ENCODE results near the gene SLC2A3. TPM values are rescaled to one million over a fixed set of nuclear protein-coding genes. Genes with fewer than 3 reads are reported as not detected.
A peak's percentile ranks its signal among the peaks of the same experiment; 100 is the strongest.
"Not testable (repeated sequence)": the region's sequence is repeated elsewhere in the genome, so short reads cannot be mapped to it uniquely, and the experiment has no call there.

SLC2A3 gene
- total RNA-seq, 3 donors from 2014 or later, result 109 to 117 (median 114) TPM

GRCh38 chr12:7964669-7965068, 28.7 kb upstream of the SLC2A3 start:
- not testable (repeated sequence) for H3K36me3 Mint-ChIP-seq (ENCODE audit: insufficient read depth); H3K4me3 Mint-ChIP-seq; DNase-seq; H3K27me3 Mint-ChIP-seq (ENCODE audit: low read depth); ATAC-seq; H3K9me3 Mint-ChIP-seq
- peaks cover 21% of the 10 kb centered on the region for H3K4me1 Mint-ChIP-seq (ENCODE audit: low read depth)

GRCh38 chr12:7961395-7962178, 25.6 kb upstream of the SLC2A3 start:
- H3K27me3 Mint-ChIP-seq (ENCODE audit: low read depth), result no peaks in the 10 kb centered on the region

GRCh38 chr12:7959701-7960121, 23.7 kb upstream of the SLC2A3 start:
- Mint-ChIP-seq H3K9me3 (no peaks in the 10 kb centered on the region), H3K27me3 (ENCODE audit: low read depth) (no peaks in the 10 kb centered on the region), H3K36me3 (ENCODE audit: insufficient read depth) (no peaks in the 10 kb centered on the region), H3K4me1 (ENCODE audit: low read depth) (peaks cover 34% of the 10 kb centered on the region), H3K4me3 (peak overlapping the region; percentile 84)
- DNase-seq, result no peak
- ATAC-seq, result peak; percentile 9 to 20

More at GRCh38 chr12:7961395-7962178, 25.6 kb upstream of the SLC2A3 start:
- Mint-ChIP-seq H3K36me3 (ENCODE audit: insufficient read depth) (no peaks in the 10 kb centered on the region), H3K9me3 (no peaks in the 10 kb centered on the region), H3K4me3 (peak overlapping the region; percentile 84), H3K4me1 (ENCODE audit: low read depth) (peaks cover 34% of the 10 kb centered on the region)
- ATAC-seq (no peak), DNase-seq (no peak)

GRCh38 chr12:7959278-7959677, 23.3 kb upstream of the SLC2A3 start:
- DNase-seq (no peak), ATAC-seq (no peak)
- no peaks in the 10 kb centered on the region for H3K27me3 Mint-ChIP-seq (ENCODE audit: low read depth)
- peaks cover 34% of the 10 kb centered on the region for H3K4me1 Mint-ChIP-seq (ENCODE audit: low read depth)
- no peaks in the 10 kb centered on the region for H3K9me3 Mint-ChIP-seq
- peak overlapping the region; percentile 84 for H3K4me3 Mint-ChIP-seq
- no peaks in the 10 kb centered on the region for H3K36me3 Mint-ChIP-seq (ENCODE audit: insufficient read depth)

- H3K27me3 Mint-ChIP-seq (ENCODE audit: low read depth); H3K9me3 Mint-ChIP-seq; H3K36me3 Mint-ChIP-seq (ENCODE audit: insufficient read depth); ATAC-seq; DNase-seq; H3K4me3 Mint-ChIP-seq: not testable (repeated sequence)
- peaks cover 20% of the 10 kb centered on the region for H3K4me1 Mint-ChIP-seq (ENCODE audit: low read depth)
Measured at GRCh38 chr12:7954877-7955276, 18.9 kb upstream of the SLC2A3 start.

GRCh38 chr12:7954418-7954817, 18.4 kb upstream of the SLC2A3 start:
- not testable (repeated sequence) for H3K36me3 Mint-ChIP-seq (ENCODE audit: insufficient read depth); H3K9me3 Mint-ChIP-seq; ATAC-seq; DNase-seq; H3K27me3 Mint-ChIP-seq (ENCODE audit: low read depth); H3K4me3 Mint-ChIP-seq
- H3K4me1 Mint-ChIP-seq (ENCODE audit: low read depth), result peaks cover 16% of the 10 kb centered on the region

- DNase-seq; H3K27me3 Mint-ChIP-seq (ENCODE audit: low read depth); H3K9me3 Mint-ChIP-seq; ATAC-seq; H3K36me3 Mint-ChIP-seq (ENCODE audit: insufficient read depth); H3K4me3 Mint-ChIP-seq: not testable (repeated sequence)
- peaks cover 12% of the 10 kb centered on the region for H3K4me1 Mint-ChIP-seq (ENCODE audit: low read depth)
Measured at GRCh38 chr12:7953912-7954311, 17.9 kb upstream of the SLC2A3 start.

- Mint-ChIP-seq H3K9me3 (no peaks in the 10 kb centered on the region), H3K36me3 (ENCODE audit: insufficient read depth) (no peaks in the 10 kb centered on the region), H3K27me3 (ENCODE audit: low read depth) (no peaks in the 10 kb centered on the region), H3K4me3 (no peak overlapping the region), H3K4me1 (ENCODE audit: low read depth) (peaks cover 4% of the 10 kb centered on the region)
- DNase-seq (no peak), ATAC-seq (no peak)
Measured at GRCh38 chr12:7951671-7952070, 15.7 kb upstream of the SLC2A3 start.

- DNase-seq; H3K4me3 Mint-ChIP-seq; H3K27me3 Mint-ChIP-seq (ENCODE audit: low read depth); H3K4me1 Mint-ChIP-seq (ENCODE audit: low read depth); ATAC-seq; H3K36me3 Mint-ChIP-seq (ENCODE audit: insufficient read depth); H3K9me3 Mint-ChIP-seq: not testable (repeated sequence)
Measured at GRCh38 chr12:7950230-7950943, 14.4 kb upstream of the SLC2A3 start.

- H3K4me3 Mint-ChIP-seq, result no peak overlapping the region
- H3K4me1 Mint-ChIP-seq (ENCODE audit: low read depth), result peaks cover 4% of the 10 kb centered on the region
- no peaks in the 10 kb centered on the region for H3K27me3 Mint-ChIP-seq (ENCODE audit: low read depth)
- DNase-seq, result no peak
- H3K36me3 Mint-ChIP-seq (ENCODE audit: insufficient read depth), result no peaks in the 10 kb centered on the region
- no peak for ATAC-seq
- no peaks in the 10 kb centered on the region for H3K9me3 Mint-ChIP-seq
Measured at GRCh38 chr12:7948589-7949260, 12.7 kb upstream of the SLC2A3 start.

- no peak for ATAC-seq
- Mint-ChIP-seq H3K27me3 (ENCODE audit: low read depth) (no peaks in the 10 kb centered on the region), H3K4me1 (ENCODE audit: low read depth) (peaks cover 4% of the 10 kb centered on the region)
Measured at GRCh38 chr12:7947011-7947410, 11.0 kb upstream of the SLC2A3 start.

GRCh38 chr12:7944760-7945159, 8.8 kb upstream of the SLC2A3 start:
- H3K9me3 Mint-ChIP-seq; H3K27me3 Mint-ChIP-seq (ENCODE audit: low read depth); H3K36me3 Mint-ChIP-seq (ENCODE audit: insufficient read depth); DNase-seq; ATAC-seq; H3K4me3 Mint-ChIP-seq; H3K4me1 Mint-ChIP-seq (ENCODE audit: low read depth): not testable (repeated sequence)

More at GRCh38 chr12:7947011-7947410, 11.0 kb upstream of the SLC2A3 start:
- no peak overlapping the region for H3K4me3 Mint-ChIP-seq
- no peak for DNase-seq
- no peaks in the 10 kb centered on the region for H3K36me3 Mint-ChIP-seq (ENCODE audit: insufficient read depth)
- no peaks in the 10 kb centered on the region for H3K9me3 Mint-ChIP-seq

- Mint-ChIP-seq H3K4me3 (no peak overlapping the region), H3K27me3 (ENCODE audit: low read depth) (no peaks in the 10 kb centered on the region), H3K36me3 (ENCODE audit: insufficient read depth) (no peaks in the 10 kb centered on the region), H3K4me1 (ENCODE audit: low read depth) (peaks cover 7% of the 10 kb centered on the region), H3K9me3 (no peaks in the 10 kb centered on the region)
- DNase-seq (no peak), ATAC-seq (no peak)
Measured at GRCh38 chr12:7940906-7941305, 4.9 kb upstream of the SLC2A3 start.

- Mint-ChIP-seq H3K4me3 (peak overlapping the region; percentile 29), H3K4me1 (ENCODE audit: low read depth) (peaks cover 7% of the 10 kb centered on the region), H3K27me3 (ENCODE audit: low read depth) (no peaks in the 10 kb centered on the region), H3K9me3 (no peaks in the 10 kb centered on the region), H3K36me3 (ENCODE audit: insufficient read depth) (no peaks in the 10 kb centered on the region)
- no peak for DNase-seq
- ATAC-seq, result no peak
Measured at GRCh38 chr12:7937833-7938506, 2.0 kb upstream of the SLC2A3 start.

Data from activated T-cell treated with anti-CD3 and anti-CD28 coated beads, Interleukin-2, amount 50 U/mL, for 4 hours (primary cell).